Peyer's patch (tissue), 4 donors: Measurements from ENCODE around the gene TKFC.

Source experiments
- CTCF ChIP-seq, 6 experiments: fragments of 450-650 bp in 4 of 6; fragments of 200-600 bp in 2 of 6; sonication (generic) in 1 of 6; IDR thresholded peaks; one replicate each; pipeline ENCODE4 v1.5.1; 2017 to 2019; ENCODE audit warnings: antibody characterized with exemption in 6 of 6, mild to moderate bottlenecking in 3 of 6, moderate library complexity in 1 of 6
- POLR2A ChIP-seq, 2 donors: fragments of 450-650 bp; IDR thresholded peaks; one replicate each; pipeline ENCODE4 v1.5.1; 2017; ENCODE audit warnings: antibody characterized with exemption in 2 of 2, mild to moderate bottlenecking in 2 of 2, moderate library complexity in 2 of 2

GRCh38 chr11:61349189-61349751 lies 16.2 kb downstream of the TKFC start:
- TF ChIP-seq CTCF (IDR thresholded peaks at IDR 0.05) (no peak), POLR2A (IDR thresholded peaks at IDR 0.05) (no peak)
